Measurements from ENCODE around the gene DNAJA4. TPM values are rescaled to one million over a fixed set of nuclear protein-coding genes. Genes with fewer than 3 reads are reported as not detected.

DNAJA4 gene
- total and polyA plus RNA-seq, 2 of the 8 experiments (the other 6 are each of a cell fraction or from before 2014, with no cell fraction given): 3.6 to 6.2 TPM

DNA sequence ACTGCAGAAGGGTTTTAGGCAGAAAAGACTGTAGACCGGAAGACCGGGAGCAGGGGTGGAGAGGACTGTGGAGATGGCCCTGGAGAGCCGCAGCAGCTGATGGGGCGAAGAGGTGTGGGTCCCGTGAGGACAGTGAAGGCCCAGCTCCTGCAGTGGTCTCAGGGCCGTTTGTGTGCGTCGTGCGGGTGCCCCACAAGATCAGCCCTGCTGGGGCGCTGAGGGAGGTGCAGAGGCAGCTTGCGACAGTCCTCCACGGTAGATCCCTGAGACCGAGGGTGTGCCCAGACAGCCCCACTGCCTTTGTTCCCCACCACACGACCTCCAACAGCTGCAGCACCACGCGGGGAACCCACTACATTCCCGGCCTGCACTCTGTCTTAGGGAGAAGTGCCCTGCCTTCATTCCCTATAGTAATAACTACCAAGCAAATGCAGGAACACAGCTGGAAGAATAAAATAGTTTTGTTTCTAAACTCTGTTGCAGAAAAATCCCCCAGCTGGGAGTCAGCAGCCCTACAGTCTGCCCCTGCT is 56.7 kb downstream of the DNAJA4 start:
- Histone ChIP-seq H3K27ac (ENCODE audit: low read depth, low read length) (no peak overlapping the region), H3K14ac (ENCODE audit: insufficient read length) (no peak overlapping the region), H2BK5ac (ENCODE audit: low read depth, low read length) (no peak overlapping the region), H3K79me2 (ENCODE audit: control insufficient read depth in 1 of 2, insufficient read depth in 2 of 2, low read length in 2 of 2) (no peaks in the 10 kb centered on the region), H4K5ac (ENCODE audit: insufficient read length, low read depth, low read length) (no peak overlapping the region), H3K9ac (replicated peaks in 1 of 4; ENCODE audit: extremely low read depth in 1 of 4, low read depth in 3 of 4, low read length in 3 of 4) (no peak overlapping the region; a peak in 1 of 7 replicates), H3K4me2 (ENCODE audit: insufficient read depth in 1 of 2, low read depth in 2 of 2, low read length in 2 of 2) (no peak overlapping the region), H3K18ac (ENCODE audit: extremely low read depth, low read length) (peak overlapping the region; percentile 76; the same call in 1 of the 2 replicates), H4K20me1 (replicated peaks in 1 of 2; ENCODE audit: control insufficient read depth in 1 of 2, insufficient read depth in 2 of 2, low read length in 2 of 2) (no peaks in the 10 kb centered on the region), H4K8ac (ENCODE audit: extremely low read depth, insufficient read depth, low read length) (no peak overlapping the region), H2AFZ (ENCODE audit: low read length) (0 out of 2 replicates have a peak overlapping the region, but pooled peaks have one; percentile 12), H4K91ac (replicated peaks; ENCODE audit: insufficient read length, low read length) (peak overlapping the region; percentile 5), H3K27me3 (replicated peaks in 1 of 4; ENCODE audit: control insufficient read depth in 3 of 4, extremely low read depth in 1 of 4, insufficient read depth in 3 of 4, low read length in 3 of 4) (no peaks in the 10 kb centered on the region), H3K9me3 (ENCODE audit: insufficient read depth in 2 of 2, low read depth in 1 of 2, low read length in 1 of 2) (no peaks in the 10 kb centered on the region), H3K4me1 (replicated peaks in 1 of 4; ENCODE audit: control insufficient read depth in 3 of 4, insufficient read depth in 4 of 4, low read length in 3 of 4) (peaks cover 8 to 28% (median 23%) of the 10 kb centered on the region in 4 experiments), H2AK5ac (ENCODE audit: low read depth, low read length) (no peak overlapping the region), H3K4ac (replicated peaks; ENCODE audit: insufficient read length, low read depth, low read length) (no peak overlapping the region), H3K23ac (ENCODE audit: insufficient read length) (no peak overlapping the region), H2BK15ac (ENCODE audit: low read length) (peak overlapping the region; percentile 81; the same call in 1 of the 2 replicates), H3K79me1 (ENCODE audit: low read depth, low read length) (no peaks in the 10 kb centered on the region), H2BK20ac (ENCODE audit: low read length) (peak overlapping the region; percentile 72; the same call in 1 of the 2 replicates), H2BK12ac (ENCODE audit: low read depth, low read length) (peak overlapping the region; percentile 60; the same call in 1 of the 2 replicates), H2BK120ac (replicated peaks; ENCODE audit: low read depth, low read length) (no peak overlapping the region), H3K23me2 (ENCODE audit: low read depth, low read length) (no peaks in the 10 kb centered on the region), H3K36me3 (ENCODE audit: control insufficient read depth in 2 of 4, insufficient read depth in 4 of 4, low read length in 3 of 4) (no peaks in the 10 kb centered on the region), H3K56ac (replicated peaks; ENCODE audit: insufficient read length, low read depth, low read length) (no peak overlapping the region), H3K4me3 (ENCODE audit: extremely low read depth in 1 of 4, insufficient read depth in 2 of 4, low read depth in 3 of 4, low read length in 4 of 4) (no peak overlapping the region)
- TF ChIP-seq TCF12 (IDR thresholded peaks at IDR 0.05; ENCODE audit: low read depth, low read length) (no peak), GABPA (IDR thresholded peaks at IDR 0.05; ENCODE audit: borderline replicate concordance, insufficient read depth, low read length) (0 out of 2 replicates have a peak, but pooled peaks have one; percentile 44), BCL11A (IDR thresholded peaks at IDR 0.05; ENCODE audit: low read depth in 2 of 2, low read length in 2 of 2) (no peak), SRF (IDR thresholded peaks at IDR 0.05; ENCODE audit: low read depth, low read length) (no peak), NRF1 (IDR thresholded peaks at IDR 0.05; ENCODE audit: low read depth, low read length) (no peak)
- TF ChIP-seq, protein P1, sequence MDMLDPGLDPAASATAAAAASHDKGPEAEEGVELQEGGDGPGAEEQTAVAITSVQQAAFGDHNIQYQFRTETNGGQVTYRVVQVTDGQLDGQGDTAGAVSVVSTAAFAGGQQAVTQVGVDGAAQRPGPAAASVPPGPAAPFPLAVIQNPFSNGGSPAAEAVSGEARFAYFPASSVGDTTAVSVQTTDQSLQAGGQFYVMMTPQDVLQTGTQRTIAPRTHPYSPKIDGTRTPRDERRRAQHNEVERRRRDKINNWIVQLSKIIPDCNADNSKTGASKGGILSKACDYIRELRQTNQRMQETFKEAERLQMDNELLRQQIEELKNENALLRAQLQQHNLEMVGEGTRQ (IDR thresholded peaks at IDR 0.05; ENCODE audit: low read length): no peak
- CTCF ChIA-PET (ENCODE audit: partially characterized antibody): interaction anchor here (0.9 to 5.6 kb wide), 14 partner anchors 9 to 162 kb away, joined by 3 to 42 read pairs (median 3); partner anchors contain the start of gene CRABP1
- DNase-seq (ENCODE audit: low read depth in 1 of 2, low spot score in 2 of 2) (no peak), FAIRE-seq (no peak)
- POLR2A ChIA-PET (ENCODE audit: partially characterized antibody): interaction anchor here (0.5 to 2.7 kb wide), 7 partner anchors 19 to 116 kb away, joined by 3 to 15 read pairs (median 3); partner anchors contain the start of genes CRABP1, IREB2 and SKIC8
- WGBS, 2 experiments (ENCODE audit: extremely low coverage in 1 of 2, insufficient coverage in 1 of 2, insufficient read length in 1 of 2, insufficient replicate concordance in 2 of 2, low coverage in 1 of 2, low lambda C conversion rate in 2 of 2, missing lambda C conversion rate in 1 of 2): 79% methylated on average over 15 of the region's 17 CpGs; no CpG with 5 or more reads in 1 of the 2 experiments
